OCI-LY7 (cell line): ENCODE results near the gene ADRA2A. TPM values are rescaled to one million over a fixed set of nuclear protein-coding genes. Genes with fewer than 3 reads are reported as not detected.

ENCODE experiments used
- BruUV-seq: library from RNA; stranded (reverse); fragments of 400-500 nt; replicated peaks from 2 replicates; lab custom pipeline; 2021; lab: Mats Ljungman, UMichigan
- CTCF ChIA-PET: fragments of 300-600 bp; sonication (Branson Sonifier 250); formaldehyde crosslinking; loops from one replicate; lab custom pipeline; 2022; ENCODE audit warnings: antibody characterized with exemption; ENCODE audit not compliant: unreplicated experiment; lab: Charles Lee
- POLR2A ChIA-PET: fragments of 300-600 bp; sonication (Branson Sonifier 250); formaldehyde crosslinking; loops from one replicate; lab custom pipeline; 2022; ENCODE audit warnings: antibody characterized with exemption; lab: Charles Lee
- DNase-seq: peaks from one replicate; pipeline ENCODE4 v3.0.0-alpha.2; 2015; ENCODE audit warnings: low spot score
- H2AFZ ChIP-seq: fragments of 200-600 bp; sonication (generic), shearing (Covaris generic); 2 replicates; pipeline ENCODE4 v1.6.1; 2014; ENCODE audit warnings: mild to moderate bottlenecking, antibody characterized with exemption, low read length, moderate library complexity
- H3K27ac ChIP-seq: fragments of 200-600 bp; sonication (generic); 2 replicates; pipeline ENCODE4 v1.5.1; 2014; ENCODE audit warnings: mixed run types, low read depth, mild to moderate bottlenecking, moderate library complexity, low read length, inconsistent platforms; ENCODE audit not compliant: poor library complexity, severe bottlenecking
- H3K36me3 ChIP-seq: fragments of 200-600 bp; sonication (generic); 2 replicates; pipeline ENCODE4 v1.6.1; 2014; ENCODE audit warnings: mild to moderate bottlenecking, antibody characterized with exemption, low read length, moderate library complexity, mixed read lengths; ENCODE audit not compliant: insufficient read depth
- H3K4me1 ChIP-seq: fragments of 200-600 bp; sonication (generic); 2 replicates; pipeline ENCODE4 v1.5.1; 2014; ENCODE audit warnings: mild to moderate bottlenecking, low read length; ENCODE audit not compliant: insufficient read depth, poor library complexity, severe bottlenecking
- H3K4me2 ChIP-seq: fragments of 200-600 bp; sonication (generic); 2 replicates; pipeline ENCODE4 v1.6.1; 2014; ENCODE audit warnings: mild to moderate bottlenecking, low read length
- H3K4me3 ChIP-seq: fragments of 200-600 bp; sonication (generic); 2 replicates; pipeline ENCODE4 v1.5.1; 2014; ENCODE audit warnings: mild to moderate bottlenecking, low read depth, low read length; ENCODE audit not compliant: poor library complexity, severe bottlenecking
- H3K79me2 ChIP-seq: fragments of 200-600 bp; sonication (generic); 2 replicates; pipeline ENCODE4 v1.6.1; 2016; ENCODE audit warnings: low read depth, mild to moderate bottlenecking, low read length, moderate library complexity, mixed read lengths; ENCODE audit not compliant: insufficient read depth
- H3K9me2 ChIP-seq: fragments of 200-600 bp; sonication (generic); 2 replicates; pipeline ENCODE4 v1.6.1; 2016; ENCODE audit warnings: mild to moderate bottlenecking, low read length, mixed read lengths; ENCODE audit not compliant: insufficient read depth
- H3K9me3 ChIP-seq: fragments of 200-600 bp; sonication (generic); 2 replicates; pipeline ENCODE4 v1.6.1; 2014; ENCODE audit warnings: mild to moderate bottlenecking, mixed run types, low read length, mixed read lengths
- H4K20me1 ChIP-seq: fragments of 200-600 bp; sonication (generic); 2 replicates; pipeline ENCODE4 v1.6.1; 2014; ENCODE audit warnings: mild to moderate bottlenecking, antibody characterized with exemption, low read length, moderate library complexity, mixed read lengths; ENCODE audit not compliant: insufficient read depth
- CTCF ChIP-seq: fragments of 200-600 bp; sonication (generic); conservative IDR thresholded peaks from 2 replicates; pipeline ENCODE4 v1.5.1; 2014; ENCODE audit warnings: mild to moderate bottlenecking, antibody characterized with exemption, low read length, moderate library complexity, mixed read lengths
- EZH2phosphoT487 ChIP-seq: fragments of 200-600 bp; sonication (generic); IDR thresholded peaks from 2 replicates; pipeline ENCODE4 v1.6.1; 2018; ENCODE audit warnings: low read depth, borderline replicate concordance, mild to moderate bottlenecking, mixed run types, antibody characterized with exemption, low read length, moderate library complexity, mixed read lengths
- intact Hi-C: fragments of 100-400 bp; cut with micrococcal nuclease; formaldehyde crosslinking; loops from one replicate; pipeline ENCODE4 v1.10.0; 2022; ENCODE audit not compliant: unreplicated experiment
- small RNA-seq: library from RNA; depleted of rRNA; stranded (forward); fragments of <200 nt; gene quantifications from one replicate; pipeline ENCODE3, GENCODE V24; 2014
- total RNA-seq, 2 experiments: library from RNA; depleted of rRNA in 1 of 2; stranded (reverse); fragments of >200 nt in 1 of 2; shearing (Covaris generic) in 1 of 2; gene quantifications; 2 replicates each; pipeline ENCODE4 v1.2.3, GENCODE V29; 2014 to 2022

The ADRA2A gene
- total RNA-seq, 2 experiments from 2014 or later, result 0.06 TPM; not detected in 1

- Histone ChIP-seq H3K79me2 (no peaks in the 10 kb centered on the region), H3K9me2 (no peaks in the 10 kb centered on the region), H3K9me3 (no peaks in the 10 kb centered on the region), H3K4me1 (no peaks in the 10 kb centered on the region), H3K27ac (no peak overlapping the region), H2AFZ (no peak overlapping the region), H3K4me2 (no peak overlapping the region), H3K36me3 (no peaks in the 10 kb centered on the region), H4K20me1 (no peaks in the 10 kb centered on the region), H3K4me3 (no peak overlapping the region)
- intact Hi-C loops, result no loop called here
- BruUV-seq, result no TSS peak
- POLR2A ChIA-PET, result interaction anchor here (0.5 to 0.6 kb wide), 3 partner anchors 11 to 1117 kb away, joined by 3 read pairs; no protein-coding TSS in a partner anchor
- no peak for DNase-seq
- CTCF ChIA-PET, result no interaction called here
- no peak for TF ChIP-seq CTCF
- no peak for TF ChIP-seq EZH2phosphoT487
Observed at GRCh38 chr10:111129363-111129762, 52.5 kb downstream of the ADRA2A start.

GRCh38 chr10:111130471-111130870 lies 53.6 kb downstream of the ADRA2A start:
- DNase-seq, result no peak
- POLR2A ChIA-PET, result interaction anchor here (0.6 kb wide), 1 partner anchor 96 kb away, joined by 3 read pairs; no protein-coding TSS in a partner anchor
- CTCF ChIA-PET, result no interaction called here
- no peaks in the 10 kb centered on the region for H3K36me3 ChIP-seq
- BruUV-seq, result no TSS peak
- no peaks in the 10 kb centered on the region for H4K20me1 ChIP-seq
- H3K79me2 ChIP-seq, result no peaks in the 10 kb centered on the region
- no peaks in the 10 kb centered on the region for H3K4me1 ChIP-seq
- no peaks in the 10 kb centered on the region for H3K9me2 ChIP-seq
- no peak overlapping the region for H3K27ac ChIP-seq
- H3K4me3 ChIP-seq, result no peak overlapping the region
- no peak overlapping the region for H2AFZ ChIP-seq
- TF ChIP-seq EZH2phosphoT487, result no peak
- no peak for TF ChIP-seq CTCF
- intact Hi-C loops, result no loop called here
- no peak overlapping the region for H3K4me2 ChIP-seq
- no peaks in the 10 kb centered on the region for H3K9me3 ChIP-seq

Small RNAs within 50 kb of the gene (small RNA-seq; reads per million reads assigned to genes)
- gene AL355863.1, result not detected

Other genes starting within 250 kb of the ADRA2A start
- gene PDCD4, start 205.1 kb upstream of the ADRA2A start, total RNA-seq (2014; rRNA removed; shearing (Covaris generic)), result 59.0 and 70.6 TPM in 2 replicates
- 116 and 131 TPM in 2 replicates for gene PDCD4, start 205.1 kb upstream of the ADRA2A start, total RNA-seq (2022)
- gene BBIP1, start 157.8 kb upstream of the ADRA2A start, total RNA-seq (2014; rRNA removed; shearing (Covaris generic)), result 8.9 and 34.4 TPM in 2 replicates
- 32.4 and 34.8 TPM in 2 replicates for gene BBIP1, start 157.8 kb upstream of the ADRA2A start, total RNA-seq (2022)
- gene SHOC2, start 157.4 kb upstream of the ADRA2A start, total RNA-seq (2014; rRNA removed; shearing (Covaris generic)), result 46.7 and 54.1 TPM in 2 replicates
- 92.2 and 109 TPM in 2 replicates for gene SHOC2, start 157.4 kb upstream of the ADRA2A start, total RNA-seq (2022)